Mesendoderm (in vitro differentiated cells): Measurements from ENCODE around the gene NMNAT3.

Experiments
- DNase-seq: peaks from one replicate; pipeline ENCODE4 v3.0.0; 2013
- H2AK5ac ChIP-seq: 2 replicates; pipeline ENCODE4 v1.6.1; 2013; ENCODE audit warnings: low read length, inconsistent platforms
- H2BK120ac ChIP-seq: 2 replicates; pipeline ENCODE4 v1.6.1; 2013; ENCODE audit warnings: low read depth, mild to moderate bottlenecking, low read length, moderate library complexity, mixed read lengths
- H2BK15ac ChIP-seq: replicated peaks from 2 replicates; pipeline ENCODE4 v1.6.1; 2013; ENCODE audit warnings: low read depth, mild to moderate bottlenecking, moderate library complexity
- H2BK5ac ChIP-seq: 2 replicates; pipeline ENCODE4 v1.6.1; 2013; ENCODE audit warnings: low read length, inconsistent platforms
- H3K18ac ChIP-seq: 2 replicates; pipeline ENCODE4 v1.6.1; 2013; ENCODE audit warnings: mild to moderate bottlenecking, low read length, mixed read lengths
- H3K23ac ChIP-seq: one replicate; pipeline ENCODE4 v1.6.1; 2013; ENCODE audit warnings: low read length
- H3K27ac ChIP-seq: 2 replicates; pipeline ENCODE4 v1.5.1; 2013; ENCODE audit warnings: low read depth, mild to moderate bottlenecking, inconsistent platforms, low read length, moderate library complexity
- H3K27me3 ChIP-seq: 2 replicates; pipeline ENCODE4 v1.6.1; 2013; ENCODE audit warnings: low read length, control low read depth, mild to moderate bottlenecking, inconsistent platforms; ENCODE audit not compliant: insufficient read depth, poor library complexity
- H3K36me3 ChIP-seq: 2 replicates; pipeline ENCODE4 v1.6.1; 2013; ENCODE audit warnings: low read length, inconsistent platforms; ENCODE audit not compliant: control insufficient read depth, insufficient read depth
- H3K4ac ChIP-seq: one replicate; pipeline ENCODE4 v1.6.1; 2013; ENCODE audit warnings: low read depth, mild to moderate bottlenecking, low read length, moderate library complexity
- H3K4me1 ChIP-seq: 2 replicates; pipeline ENCODE4 v1.6.1; 2013; ENCODE audit warnings: low read depth, low read length, inconsistent platforms; ENCODE audit not compliant: control insufficient read depth
- H3K4me2 ChIP-seq: 2 replicates; pipeline ENCODE4 v1.6.1; 2013; ENCODE audit warnings: low read length
- H3K4me3 ChIP-seq: 2 replicates; pipeline ENCODE4 v1.5.1; 2013; ENCODE audit warnings: mild to moderate bottlenecking, low read length
- H3K56ac ChIP-seq: one replicate; pipeline ENCODE4 v1.6.1; 2013; ENCODE audit warnings: low read length
- H3K79me1 ChIP-seq: 2 replicates; pipeline ENCODE4 v1.6.1; 2013; ENCODE audit warnings: low read length, inconsistent platforms
- H3K79me2 ChIP-seq: 2 replicates; pipeline ENCODE4 v1.6.1; 2013; ENCODE audit warnings: mild to moderate bottlenecking, low read length; ENCODE audit not compliant: control insufficient read depth, insufficient read depth
- H3K9ac ChIP-seq: 2 replicates; pipeline ENCODE4 v1.6.1; 2013; ENCODE audit warnings: low read length, inconsistent platforms
- H4K5ac ChIP-seq: one replicate; pipeline ENCODE4 v1.6.1; 2013; ENCODE audit warnings: low read length
- H4K8ac ChIP-seq: one replicate; pipeline ENCODE4 v1.6.1; 2013; ENCODE audit warnings: low read depth, mild to moderate bottlenecking, control low read depth, low read length, moderate library complexity
- WGBS: extraction: QIAGEN DNeasy Blood & Tissue Kit; methylation state at CpG from one replicate; pipeline ENCODE4 v1.1.7; 2013; ENCODE audit warnings: low lambda C conversion rate, missing lambda C conversion rate; ENCODE audit not compliant: insufficient coverage; ENCODE audit errors: extremely low coverage; 5-methylcytosine and 5-hydroxymethylcytosine counted together

Gene NMNAT3

GRCh38 chr3:139521816-139522215 lies 156.0 kb downstream of the NMNAT3 start:
- Histone ChIP-seq H3K36me3 (no peaks in the 10 kb centered on the region), H4K8ac (no peak overlapping the region), H3K18ac (no peak overlapping the region), H2BK15ac (no peak overlapping the region), H2AK5ac (no peak overlapping the region), H3K79me1 (no peaks in the 10 kb centered on the region), H3K79me2 (no peaks in the 10 kb centered on the region), H2BK5ac (no peak overlapping the region), H3K23ac (no peak overlapping the region), H2BK120ac (no peak overlapping the region), H3K4me2 (no peak overlapping the region), H3K56ac (no peak overlapping the region), H3K27me3 (no peaks in the 10 kb centered on the region), H3K4ac (no peak overlapping the region), H3K4me1 (peaks cover 14% of the 10 kb centered on the region), H3K4me3 (no peak overlapping the region), H3K9ac (no peak overlapping the region), H3K27ac (no peak overlapping the region), H4K5ac (no peak overlapping the region)
- WGBS, result no CpG with 5 or more reads among the region's 1 CpG
- DNase-seq, result no peak

- H3K9ac ChIP-seq, result no peak overlapping the region
- peaks cover 12% of the 10 kb centered on the region for H3K4me1 ChIP-seq
- H3K79me2 ChIP-seq, result no peaks in the 10 kb centered on the region
- no peak overlapping the region for H3K4ac ChIP-seq
- H2BK120ac ChIP-seq, result no peak overlapping the region
- H3K36me3 ChIP-seq, result no peaks in the 10 kb centered on the region
- H3K27ac ChIP-seq, result no peak overlapping the region
- no peak overlapping the region for H2BK15ac ChIP-seq
- H3K27me3 ChIP-seq, result no peaks in the 10 kb centered on the region
- no peak for DNase-seq
- no peak overlapping the region for H3K4me2 ChIP-seq
- H3K4me3 ChIP-seq, result no peak overlapping the region
- H2BK5ac ChIP-seq, result no peak overlapping the region
- no peak overlapping the region for H2AK5ac ChIP-seq
- H4K8ac ChIP-seq, result no peak overlapping the region
- H3K18ac ChIP-seq, result no peak overlapping the region
- H3K56ac ChIP-seq, result no peak overlapping the region
- WGBS, result 100% methylated on average over 1 of the region's 3 CpGs
- no peak overlapping the region for H3K23ac ChIP-seq
- no peaks in the 10 kb centered on the region for H3K79me1 ChIP-seq
- H4K5ac ChIP-seq, result no peak overlapping the region
These were observed 156.6 kb downstream of the NMNAT3 start for GRCh38 chr3:139521144-139521543.

GRCh38 chr3:139519998-139520737 lies 157.6 kb downstream of the NMNAT3 start:
- H3K4me1 ChIP-seq, result peaks cover 10% of the 10 kb centered on the region
- no peak overlapping the region for H2BK5ac ChIP-seq
- no peak overlapping the region for H4K8ac ChIP-seq
- WGBS, result no CpG with 5 or more reads among the region's 7 CpGs
- no peak overlapping the region for H3K27ac ChIP-seq
- H3K4me3 ChIP-seq, result no peak overlapping the region
- no peak overlapping the region for H2BK120ac ChIP-seq
- no peak overlapping the region for H3K4me2 ChIP-seq
- no peak overlapping the region for H3K18ac ChIP-seq
- no peak overlapping the region for H3K9ac ChIP-seq
- H3K56ac ChIP-seq, result no peak overlapping the region
- no peak overlapping the region for H2BK15ac ChIP-seq
- no peak overlapping the region for H3K23ac ChIP-seq
- no peak overlapping the region for H4K5ac ChIP-seq
- DNase-seq, result peak; percentile 83
- no peaks in the 10 kb centered on the region for H3K79me2 ChIP-seq
- no peaks in the 10 kb centered on the region for H3K79me1 ChIP-seq
- H2AK5ac ChIP-seq, result no peak overlapping the region
- no peaks in the 10 kb centered on the region for H3K36me3 ChIP-seq
- no peaks in the 10 kb centered on the region for H3K27me3 ChIP-seq
- no peak overlapping the region for H3K4ac ChIP-seq

- Histone ChIP-seq H3K4me2 (no peak overlapping the region), H2BK120ac (no peak overlapping the region), H3K4ac (no peak overlapping the region), H3K27ac (no peak overlapping the region), H3K18ac (no peak overlapping the region), H4K8ac (no peak overlapping the region), H2BK5ac (no peak overlapping the region), H3K79me2 (no peaks in the 10 kb centered on the region), H3K9ac (no peak overlapping the region), H3K36me3 (no peaks in the 10 kb centered on the region), H3K79me1 (no peaks in the 10 kb centered on the region), H3K4me3 (no peak overlapping the region), H3K4me1 (peaks cover 3% of the 10 kb centered on the region), H4K5ac (no peak overlapping the region), H3K23ac (no peak overlapping the region), H3K56ac (no peak overlapping the region), H2AK5ac (no peak overlapping the region), H2BK15ac (no peak overlapping the region), H3K27me3 (no peaks in the 10 kb centered on the region)
- no CpG with 5 or more reads among the region's 9 CpGs for WGBS
- DNase-seq, result no peak
These were observed 158.6 kb downstream of the NMNAT3 start for GRCh38 chr3:139518926-139519842.

GRCh38 chr3:139518306-139518705 lies 159.5 kb downstream of the NMNAT3 start:
- Histone ChIP-seq H3K4me3 (no peak overlapping the region), H3K18ac (no peak overlapping the region), H2BK5ac (no peak overlapping the region), H2AK5ac (no peak overlapping the region), H3K4ac (no peak overlapping the region), H2BK15ac (no peak overlapping the region), H3K27me3 (no peaks in the 10 kb centered on the region), H3K4me2 (no peak overlapping the region), H4K8ac (no peak overlapping the region), H3K36me3 (no peaks in the 10 kb centered on the region), H3K56ac (no peak overlapping the region), H3K4me1 (peaks cover under 1% of the 10 kb centered on the region), H3K79me2 (no peaks in the 10 kb centered on the region), H4K5ac (no peak overlapping the region), H2BK120ac (no peak overlapping the region), H3K9ac (no peak overlapping the region), H3K23ac (no peak overlapping the region), H3K27ac (no peak overlapping the region), H3K79me1 (no peaks in the 10 kb centered on the region)
- no peak for DNase-seq
- no CpG with 5 or more reads among the region's 6 CpGs for WGBS
